Tongue (tissue), 2 donors: Measurements from ENCODE around the gene FNIP2. TPM values are rescaled to one million over a fixed set of nuclear protein-coding genes. Genes with fewer than 3 reads are reported as not detected.
"Not testable (repeated sequence)": the region's sequence is repeated elsewhere in the genome, so short reads cannot be mapped to it uniquely, and the experiment has no call there.

Experiments used
- DNase-seq: peaks from one replicate; pipeline ENCODE4 v3.0.0-alpha.2; 2015
- total RNA-seq: library from RNA; depleted of rRNA; stranded (reverse); fragments of >200 nt; gene quantifications from one replicate; pipeline ENCODE4 v1.2.3, GENCODE V29; 2014

FNIP2 gene
- 53.5 TPM for total RNA-seq

GRCh38 chr4:158768555-158769174 lies at the start of gene FNIP2:
Gene FNIP2 (plus strand): TSS chr4:158769026. CDS start chr4:158769213, 187 bp downstream.
- peak; percentile 89 for DNase-seq

GRCh38 chr4:158721680-158722079 lies 47.1 kb upstream of the FNIP2 start:
- no peak for DNase-seq

GRCh38 chr4:158722291-158722916 lies 46.4 kb upstream of the FNIP2 start:
- DNase-seq: peak; percentile 60

GRCh38 chr4:158722917-158723793 lies 45.7 kb upstream of the FNIP2 start, which contains the start of gene PPID:
Gene PPID (minus strand): TSS chr4:158723396. CDS start chr4:158723288, 108 bp downstream.
- peak; percentile 93 for DNase-seq

- no peak for DNase-seq
These were observed 44.2 kb upstream of the FNIP2 start for GRCh38 chr4:158724637-158725036.

GRCh38 chr4:158726633-158727032 lies 42.2 kb upstream of the FNIP2 start:
- no peak for DNase-seq

- no peak for DNase-seq
These were observed 40.6 kb upstream of the FNIP2 start for GRCh38 chr4:158728236-158728635.

GRCh38 chr4:158729716-158730559 lies 38.9 kb upstream of the FNIP2 start:
- DNase-seq: peak; percentile 70

GRCh38 chr4:158738866-158739265 lies 30.0 kb upstream of the FNIP2 start:
- DNase-seq: no peak

- no peak for DNase-seq
These were observed 29.2 kb upstream of the FNIP2 start for GRCh38 chr4:158739600-158739999.

GRCh38 chr4:158741326-158742021 lies 27.4 kb upstream of the FNIP2 start:
- DNase-seq: peak; percentile 16

- DNase-seq: not testable (repeated sequence)
These were observed 22.3 kb upstream of the FNIP2 start for GRCh38 chr4:158746537-158746936.

- DNase-seq: no peak
These were observed 18.4 kb upstream of the FNIP2 start for GRCh38 chr4:158750379-158750778.

- DNase-seq: no peak
These were observed 14.2 kb upstream of the FNIP2 start for GRCh38 chr4:158754385-158755180.

GRCh38 chr4:158755819-158756218 lies 13.0 kb upstream of the FNIP2 start:
- not testable (repeated sequence) for DNase-seq

GRCh38 chr4:158756588-158756987 lies 12.2 kb upstream of the FNIP2 start:
- DNase-seq: no peak

GRCh38 chr4:158758142-158758541 lies 10.7 kb upstream of the FNIP2 start:
- DNase-seq: no peak

GRCh38 chr4:158758703-158759102 lies 10.1 kb upstream of the FNIP2 start:
- DNase-seq: no peak

GRCh38 chr4:158759539-158759938 lies 9.3 kb upstream of the FNIP2 start:
- not testable (repeated sequence) for DNase-seq

- DNase-seq: no peak
These were observed 8.0 kb upstream of the FNIP2 start for GRCh38 chr4:158760866-158761265.

- no peak for DNase-seq
These were observed 6.3 kb upstream of the FNIP2 start for GRCh38 chr4:158762553-158762952.
